Activated B cell treated with CpG ODN at 0.5 μM for 24 hours (primary cell): Measurements from ENCODE around the gene USB1. TPM values are rescaled to one million over a fixed set of nuclear protein-coding genes. Genes with fewer than 3 reads are reported as not detected.

Source experiments
- ATAC-seq: fragments of 200-7000 bp; cut with Tn5 transposase; one replicate; pipeline ENCODE4 v1.10.0; 2021; ENCODE audit warnings: low read depth, mild to moderate bottlenecking, moderate library complexity
- CTCF ChIA-PET: fragments of 350-600 bp; sonication (Branson Sonifier 250); formaldehyde crosslinking; loops from one replicate; lab custom pipeline; 2021; ENCODE audit warnings: antibody characterized with exemption; lab: Charles Lee
- POLR2A ChIA-PET: fragments of 350-600 bp; sonication (Branson Sonifier 250); formaldehyde crosslinking; loops from one replicate; lab custom pipeline; 2021; ENCODE audit warnings: antibody characterized with exemption; lab: Charles Lee
- DNase-seq: peaks from one replicate; pipeline ENCODE4 v3.0.0; 2022
- H3K27ac Mint-ChIP-seq: one replicate; pipeline ENCODE4 v1.8.0; 2020; ENCODE audit warnings: mixed read lengths
- H3K27me3 Mint-ChIP-seq: one replicate; pipeline ENCODE4 v1.8.0; 2021; ENCODE audit warnings: mixed read lengths
- H3K36me3 Mint-ChIP-seq: one replicate; pipeline ENCODE4 v1.8.0; 2021; ENCODE audit warnings: low read depth, mixed read lengths
- H3K4me1 Mint-ChIP-seq: one replicate; pipeline ENCODE4 v1.8.0; 2021; ENCODE audit warnings: mixed read lengths
- H3K4me3 Mint-ChIP-seq: one replicate; pipeline ENCODE4 v1.8.0; 2020; ENCODE audit warnings: mild to moderate bottlenecking, mixed read lengths
- H3K9me3 Mint-ChIP-seq: one replicate; pipeline ENCODE4 v1.8.0; 2020; ENCODE audit warnings: mixed read lengths
- CTCF ChIP-seq: fragments of 200-600 bp; IDR thresholded peaks from one replicate; pipeline ENCODE4 v1.8.0; 2022; ENCODE audit warnings: antibody characterized with exemption, mild to moderate bottlenecking
- intact Hi-C: fragments of 100-400 bp; cut with micrococcal nuclease; formaldehyde crosslinking; loops from one replicate; pipeline ENCODE4 v1.15.1; 2024
- total RNA-seq: library from RNA; stranded (reverse); gene quantifications from 2 replicates; pipeline ENCODE4 v1.2.3, GENCODE V29; 2022

The USB1 gene
- 37.4 and 40.7 TPM in 2 replicates for total RNA-seq

- peak within 1 kb of the TSS; percentile 92 for H3K27ac Mint-ChIP-seq
- no peaks in the 10 kb centered on the region for H3K9me3 Mint-ChIP-seq
- intact Hi-C loops: loop anchor here (1.0 to 10.0 kb wide), 5 partner anchors 16 to 634 kb away; partner anchors contain the start of gene KATNB1
- ChIA-PET POLR2A (interaction anchor here (0.5 to 2.5 kb wide), 12 partner anchors 16 to 629 kb away, joined by 3 to 12 read pairs (median 4); partner anchors contain the start of genes CFAP20, CIAPIN1, CNOT1 and COQ9), CTCF (interaction anchor here (0.8 to 2.7 kb wide), 5 partner anchors 13 to 582 kb away, joined by 3 to 11 read pairs (median 4); no protein-coding TSS in a partner anchor)
- DNase-seq: peak; percentile 97
- peaks cover 42% of the 10 kb centered on the region for H3K4me1 Mint-ChIP-seq
- peaks cover 48% of the 10 kb centered on the region for H3K36me3 Mint-ChIP-seq
- peak within 1 kb of the TSS; percentile 94 for H3K4me3 Mint-ChIP-seq
- no peaks in the 10 kb centered on the region for H3K27me3 Mint-ChIP-seq
- ATAC-seq: peak; percentile 84
- TF ChIP-seq CTCF: no peak
Measured at GRCh38 chr16:58000706-58001676, at the start of gene USB1. Gene USB1, plus strand, starts transcription at chr16:58001407. Its CDS starts 77 bp downstream, at chr16:58001484.

GRCh38 chr16:57952909-57953308, 48.3 kb upstream of the USB1 start:
- no peak for ATAC-seq
- Mint-ChIP-seq H3K4me1 (no peaks in the 10 kb centered on the region), H3K36me3 (no peaks in the 10 kb centered on the region), H3K27me3 (peaks cover 6% of the 10 kb centered on the region), H3K9me3 (peaks cover 5% of the 10 kb centered on the region), H3K4me3 (no peak overlapping the region), H3K27ac (no peak overlapping the region)
- TF ChIP-seq CTCF: no peak
- ChIA-PET POLR2A (no interaction called here), CTCF (interaction anchor here (0.7 kb wide), 1 partner anchor 156 kb away, joined by 3 read pairs; no protein-coding TSS in a partner anchor)
- intact Hi-C loops: no loop called here
- DNase-seq: no peak

GRCh38 chr16:57953857-57954256, 47.4 kb upstream of the USB1 start:
- no peak for ATAC-seq
- intact Hi-C loops: no loop called here
- no peak for TF ChIP-seq CTCF
- no peak for DNase-seq
- H3K27me3 Mint-ChIP-seq: peaks cover 6% of the 10 kb centered on the region
- H3K4me1 Mint-ChIP-seq: no peaks in the 10 kb centered on the region
- H3K4me3 Mint-ChIP-seq: no peak overlapping the region
- no peaks in the 10 kb centered on the region for H3K36me3 Mint-ChIP-seq
- H3K9me3 Mint-ChIP-seq: peaks cover 5% of the 10 kb centered on the region
- ChIA-PET POLR2A (no interaction called here), CTCF (no interaction called here)
- H3K27ac Mint-ChIP-seq: no peak overlapping the region

GRCh38 chr16:57955572-57956188, 45.5 kb upstream of the USB1 start:
- Mint-ChIP-seq H3K4me3 (no peak overlapping the region), H3K27me3 (peaks cover 10% of the 10 kb centered on the region), H3K27ac (no peak overlapping the region), H3K4me1 (no peaks in the 10 kb centered on the region), H3K9me3 (no peaks in the 10 kb centered on the region), H3K36me3 (no peaks in the 10 kb centered on the region)
- intact Hi-C loops: no loop called here
- POLR2A ChIA-PET: no interaction called here
- ATAC-seq (no peak), DNase-seq (no peak)
- CTCF ChIA-PET: no interaction called here
- TF ChIP-seq CTCF: no peak
